Small intestine (tissue), 7 donors: ENCODE data around the gene TRPV4. TPM values are rescaled to one million over a fixed set of nuclear protein-coding genes. Genes with fewer than 3 reads are reported as not detected.

ENCODE experiments used
- DNase-seq, 2 donors: peaks; one replicate each; pipeline versions ENCODE4 v3.0.0 to v3.0.0-alpha.2; 2013
- FAIRE-seq: peaks from 2 replicates; lab custom pipeline; 2012; peaks lifted over from hg19 to GRCh38; lab: Jason Lieb, UNC
- H3K27ac ChIP-seq, 3 donors: one replicate each; pipeline ENCODE4 v1.5.1; 2013; ENCODE audit warnings: low read length in 2 of 3, mild to moderate bottlenecking in 2 of 3, control low read depth in 1 of 3, inconsistent platforms in 1 of 3, low read depth in 1 of 3, moderate library complexity in 1 of 3
- H3K27me3 ChIP-seq, 3 donors: one replicate each; pipeline ENCODE4 v1.6.1; 2013; ENCODE audit warnings: low read length in 3 of 3, inconsistent platforms in 1 of 3; ENCODE audit not compliant: control insufficient read depth in 3 of 3, insufficient read depth in 3 of 3
- H3K36me3 ChIP-seq, 3 donors: one replicate each; pipeline ENCODE4 v1.6.1; 2013; ENCODE audit warnings: low read length in 3 of 3, inconsistent platforms in 1 of 3, low read depth in 1 of 3, mild to moderate bottlenecking in 1 of 3, moderate library complexity in 1 of 3; ENCODE audit not compliant: control insufficient read depth in 3 of 3, insufficient read depth in 2 of 3
- H3K4me1 ChIP-seq, 3 donors: one replicate each; pipeline ENCODE4 v1.6.1; 2013; ENCODE audit warnings: low read length in 2 of 3, inconsistent platforms in 1 of 3, low read depth in 1 of 3, mild to moderate bottlenecking in 1 of 3, moderate library complexity in 1 of 3; ENCODE audit not compliant: control insufficient read depth in 3 of 3, insufficient read depth in 2 of 3
- H3K4me3 ChIP-seq, 3 donors: one replicate each; pipeline ENCODE4 v1.5.1; 2013; ENCODE audit warnings: low read length in 3 of 3, control low read depth in 1 of 3, inconsistent platforms in 1 of 3, low read depth in 1 of 3, mild to moderate bottlenecking in 1 of 3, moderate library complexity in 1 of 3
- H3K9me3 ChIP-seq, 2 donors: one replicate each; pipeline ENCODE4 v1.6.1; 2013; ENCODE audit warnings: low read depth in 1 of 2, low read length in 1 of 2; ENCODE audit not compliant: control insufficient read depth in 2 of 2, insufficient read depth in 1 of 2
- WGBS, 3 donors: extraction: QIAGEN DNeasy Blood & Tissue Kit; methylation state at CpG; one replicate each; pipeline ENCODE4 v1.1.7; 2013; 5-methylcytosine and 5-hydroxymethylcytosine counted together
- polyA plus RNA-seq, 4 donors: library from polyadenylated mRNA; stranded (reverse) in 3 of 4; unstranded in 1 of 4; fragments of 200-250 nt in 3 of 4; fragments of 120-200 nt in 1 of 4; gene quantifications; one replicate each; pipeline versions ENCODE4 v1.2.1 to v1.2.3, GENCODE V29; 2013
- donor health status: healthy with polysubstance abuse.
- donor health status: control.
- donor health status: control.
- donor health status: Bipolar disorder and iron deficiency.
- donor health status: healthy.

The TRPV4 gene
- polyA plus RNA-seq, 4 donors: 0.39 to 2.2 TPM; not detected in 2

DNA sequence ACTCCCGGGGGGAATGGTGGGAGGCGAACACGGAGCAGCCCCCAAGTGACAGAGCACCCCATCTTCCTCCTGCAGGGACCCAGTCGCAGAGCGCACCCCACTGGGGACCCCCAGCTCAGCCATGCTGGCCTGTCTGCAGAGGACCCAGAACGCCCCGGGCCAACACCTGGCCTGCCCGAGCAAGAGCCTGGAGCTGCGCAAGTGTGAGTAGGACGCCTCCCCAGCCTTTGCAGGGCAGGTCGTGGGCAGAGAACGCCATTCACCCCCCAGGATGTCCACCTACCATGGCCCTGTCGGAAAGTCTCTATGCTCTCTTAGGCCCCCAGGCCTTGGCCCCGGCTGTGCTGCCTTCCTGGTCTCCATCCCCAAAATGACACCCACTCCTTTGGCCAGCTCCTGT is 89.2 kb downstream of the TRPV4 start:
- Histone ChIP-seq H3K36me3 (peaks cover 0 to 11% (median 0%) of the 10 kb centered on the region in 3 donors), H3K27ac (no peak overlapping the region), H3K4me1 (peaks cover 0 to 44% (median 2%) of the 10 kb centered on the region in 3 donors), H3K4me3 (no peak overlapping the region), H3K27me3 (no peaks in the 10 kb centered on the region), H3K9me3 (no peaks in the 10 kb centered on the region)
- FAIRE-seq (no peak), DNase-seq (no peak)
- 91 to 94% (median 91%) methylated on average over 14 of the region's 14 CpGs for WGBS, 3 donors

DNA sequence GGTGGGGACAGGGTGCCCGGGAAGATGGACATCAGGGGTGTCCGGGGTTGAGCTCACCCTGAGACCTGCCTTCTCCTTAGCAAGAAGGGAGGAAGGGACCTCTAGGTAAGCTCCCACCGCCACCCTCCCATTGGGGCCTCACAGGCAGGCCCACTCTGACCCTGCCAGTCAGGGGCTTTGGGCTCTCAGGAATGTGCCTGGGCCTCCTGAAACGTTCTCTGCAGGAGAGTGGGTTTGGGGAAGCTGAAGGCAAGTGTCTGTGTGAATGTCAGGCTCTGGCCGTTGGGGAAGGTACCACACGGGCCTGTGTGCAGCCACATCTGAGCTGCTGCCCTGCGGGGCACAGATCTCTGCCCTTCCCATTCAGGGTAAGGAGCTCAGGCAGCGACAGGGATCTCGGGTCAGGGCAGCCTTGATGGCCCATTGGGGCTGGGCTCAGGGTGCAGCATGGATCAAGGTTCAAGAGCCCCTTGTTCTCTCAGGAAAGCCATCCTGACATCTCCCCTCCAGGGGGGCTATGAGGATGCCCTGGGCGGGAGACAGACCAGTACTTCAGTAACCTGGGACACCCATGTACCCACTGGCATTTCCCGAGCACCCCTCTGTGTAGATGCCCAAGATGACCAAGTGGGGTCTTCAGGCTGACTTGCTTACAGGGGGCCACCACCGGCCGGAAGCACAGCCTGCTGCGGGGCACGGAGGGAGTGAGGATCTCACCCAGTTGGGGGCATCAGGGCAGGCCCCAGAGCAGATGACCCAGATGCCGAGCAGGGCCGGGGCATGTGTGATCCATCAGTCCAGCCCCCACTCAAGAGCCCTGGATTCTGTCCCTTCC is 89.9 kb downstream of the TRPV4 start:
- DNase-seq: no peak
- Histone ChIP-seq H3K36me3 (peaks cover 0 to 11% (median 0%) of the 10 kb centered on the region in 3 donors), H3K27ac (no peak overlapping the region), H3K4me1 (peaks cover 0 to 51% (median 3%) of the 10 kb centered on the region in 3 donors), H3K4me3 (no peak overlapping the region), H3K27me3 (no peaks in the 10 kb centered on the region), H3K9me3 (no peaks in the 10 kb centered on the region)
- no peak for FAIRE-seq
- 74 to 87% (median 83%) methylated on average over 17 of the region's 17 CpGs for WGBS, 3 donors

DNA sequence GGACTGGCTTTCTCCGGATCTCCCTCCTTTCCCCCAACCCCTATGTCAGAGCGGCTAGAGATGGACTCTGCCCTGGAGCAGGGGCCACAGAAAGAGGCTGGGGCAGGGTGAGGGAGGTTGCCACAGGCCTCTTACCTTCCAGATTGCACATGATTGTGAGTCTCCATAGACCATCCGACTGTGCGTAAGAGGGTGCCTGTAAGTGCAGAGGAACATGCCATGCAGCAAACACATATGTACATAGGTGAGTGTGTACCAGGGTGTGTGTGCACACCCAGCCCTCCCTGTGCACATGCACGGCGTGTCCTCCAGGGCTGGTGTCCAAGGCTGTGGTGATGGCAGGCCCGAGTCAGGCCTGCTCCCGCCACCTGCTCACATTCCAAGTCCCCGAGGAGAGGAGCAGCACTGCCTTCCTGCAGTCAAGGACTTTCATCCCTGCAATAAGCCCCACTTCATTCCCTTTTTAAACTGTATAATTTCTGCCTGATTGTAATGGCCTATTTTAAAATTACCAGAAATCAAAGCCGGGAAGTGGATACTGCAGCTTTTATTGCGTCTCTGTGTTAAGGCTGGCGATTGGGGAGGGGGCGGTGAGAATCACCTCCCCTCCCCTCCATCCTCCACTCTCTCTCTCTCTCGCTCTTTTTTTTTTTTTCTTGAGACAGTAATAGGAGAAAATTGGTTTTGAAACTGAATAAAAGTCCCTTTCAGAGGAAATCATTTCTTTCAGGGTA is 91.1 kb downstream of the TRPV4 start:
- FAIRE-seq (no peak), DNase-seq (peak; percentile 53 to 79)
- WGBS, 3 donors: 28 to 68% (median 48%) methylated on average over 14 of the region's 14 CpGs
- Histone ChIP-seq H3K4me3 (no peak overlapping the region), H3K27me3 (no peaks in the 10 kb centered on the region), H3K4me1 (peaks cover 0 to 63% (median 11%) of the 10 kb centered on the region in 3 donors), H3K36me3 (peaks cover 0 to 11% (median 0%) of the 10 kb centered on the region in 3 donors), H3K27ac (peak overlapping the region in 1 of 3 donors; percentile 16), H3K9me3 (no peaks in the 10 kb centered on the region)

DNA sequence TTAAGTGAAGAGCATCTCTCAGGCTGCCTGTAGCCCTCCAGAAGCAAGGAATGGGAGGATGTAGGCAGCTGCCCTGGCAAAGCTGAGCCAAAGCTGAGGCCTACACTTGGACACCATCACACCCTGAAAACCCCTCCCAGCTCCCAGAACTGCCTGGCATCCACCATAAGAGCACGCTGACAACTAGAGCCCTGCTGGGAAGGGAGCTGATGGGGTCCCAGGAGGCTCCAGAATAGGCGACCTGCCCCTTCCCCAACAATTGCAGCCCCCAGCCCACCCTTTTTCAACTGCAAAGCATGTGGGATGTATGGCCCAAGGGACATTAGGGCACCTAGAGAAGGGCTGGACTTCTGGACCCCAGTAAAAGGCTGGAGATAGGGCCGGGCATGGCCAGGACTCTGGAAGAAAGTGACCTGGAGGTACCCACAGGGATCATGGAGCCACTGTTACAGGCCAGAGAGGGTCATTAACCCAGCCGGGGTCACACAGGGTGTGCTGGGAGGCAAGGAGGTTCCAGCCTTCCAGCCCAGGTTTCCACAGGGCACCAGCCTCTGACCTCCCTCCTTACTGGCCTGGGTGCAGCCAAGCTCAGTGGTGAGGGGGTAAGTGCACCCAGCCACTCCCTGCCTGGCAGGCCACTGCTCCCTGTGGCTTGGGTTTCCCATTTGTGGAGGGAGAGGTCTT is 91.8 kb downstream of the TRPV4 start:
- Histone ChIP-seq H3K27me3 (no peaks in the 10 kb centered on the region), H3K9me3 (no peaks in the 10 kb centered on the region), H3K4me1 (peaks cover 0 to 70% (median 13%) of the 10 kb centered on the region in 3 donors), H3K4me3 (no peak overlapping the region), H3K27ac (peak overlapping the region in 1 of 3 donors; percentile 16), H3K36me3 (peaks cover 0 to 11% (median 0%) of the 10 kb centered on the region in 3 donors)
- FAIRE-seq: no peak
- no peak for DNase-seq
- 42 to 70% (median 66%) methylated on average over 4 of the region's 4 CpGs for WGBS, 3 donors

DNA sequence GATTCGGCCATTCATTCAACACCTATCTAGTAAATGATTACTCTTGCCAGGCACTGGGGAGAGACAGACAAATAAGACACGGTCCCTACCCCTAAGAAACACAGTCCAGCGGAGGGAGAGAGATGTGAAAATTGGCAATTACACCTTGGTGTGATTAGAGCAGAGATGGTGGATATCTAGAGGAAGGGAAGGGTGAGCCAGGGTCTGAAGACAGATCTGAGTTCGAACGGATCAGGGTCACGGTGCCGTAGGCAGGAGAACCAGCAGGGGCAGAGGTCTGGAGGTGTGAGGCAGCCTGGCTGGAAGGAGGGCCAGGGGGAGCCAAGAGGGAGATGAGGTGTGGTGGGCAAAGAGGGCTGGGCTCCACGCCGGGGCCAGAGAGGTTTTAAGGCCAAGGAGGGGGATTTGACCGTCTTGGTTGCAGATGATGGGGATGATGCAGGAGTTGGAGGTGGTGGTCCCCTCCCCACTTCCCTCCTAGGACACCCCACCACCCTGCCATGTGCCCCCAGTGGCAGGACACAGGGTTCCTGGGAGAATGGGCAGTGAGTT is 92.4 kb downstream of the TRPV4 start:
- no peak for FAIRE-seq
- Histone ChIP-seq H3K9me3 (no peaks in the 10 kb centered on the region), H3K36me3 (peaks cover 0 to 11% (median 0%) of the 10 kb centered on the region in 3 donors), H3K27ac (no peak overlapping the region), H3K4me1 (peaks cover 0 to 77% (median 14%) of the 10 kb centered on the region in 3 donors), H3K27me3 (no peaks in the 10 kb centered on the region), H3K4me3 (no peak overlapping the region)
- DNase-seq: no peak
- WGBS, 3 donors: 45 to 75% (median 55%) methylated on average over 10 of the region's 10 CpGs

DNA sequence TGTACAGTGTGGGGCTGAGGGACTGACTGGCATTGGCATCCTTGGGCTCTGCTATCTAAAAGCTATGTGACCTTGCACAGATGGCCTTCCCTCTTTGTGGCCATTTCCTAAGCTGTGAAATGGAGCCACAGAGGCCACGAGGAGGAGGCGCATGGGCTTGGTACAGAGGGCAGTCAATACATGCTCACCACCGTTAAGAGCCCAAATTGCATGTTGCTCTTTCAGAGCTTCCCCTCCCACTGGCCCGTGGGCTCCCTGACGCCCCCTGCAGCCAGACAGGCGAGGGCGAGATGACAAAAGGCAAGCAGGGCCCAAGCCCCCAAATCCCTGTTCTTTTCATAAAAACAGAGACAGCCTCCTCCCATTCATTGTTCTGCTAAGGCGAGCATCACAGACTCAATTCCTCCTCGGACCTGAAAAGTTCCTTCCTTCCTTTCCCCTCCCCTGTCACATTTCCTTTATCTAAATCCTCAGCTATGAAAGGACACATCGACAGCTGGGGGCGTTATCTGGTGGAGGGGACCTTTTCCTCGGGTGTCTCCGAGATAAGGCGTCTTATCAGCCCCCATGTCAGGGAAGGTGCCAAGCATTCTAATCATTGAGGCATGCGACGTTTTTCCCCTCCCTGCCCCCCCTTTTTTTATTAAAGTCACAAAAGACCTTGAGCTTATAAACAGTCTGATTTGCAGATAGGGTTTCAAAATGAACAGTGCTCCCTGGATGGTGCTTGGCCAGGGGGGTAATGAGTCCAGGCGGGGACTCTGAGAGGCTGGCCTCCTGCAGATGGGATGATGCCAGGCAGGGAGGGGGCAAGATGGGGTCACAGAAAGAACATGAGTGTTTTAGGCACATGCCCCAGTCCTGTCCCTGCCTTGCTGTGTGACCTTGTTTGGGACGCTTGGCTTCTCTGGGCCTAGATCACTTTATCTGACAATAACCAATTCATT is 93.2 kb downstream of the TRPV4 start:
- FAIRE-seq (no peak), DNase-seq (peak in 1 of 2 donors; percentile 49)
- Histone ChIP-seq H3K9me3 (no peaks in the 10 kb centered on the region), H3K36me3 (peaks cover 0 to 11% (median 0%) of the 10 kb centered on the region in 3 donors), H3K27me3 (no peaks in the 10 kb centered on the region), H3K4me3 (no peak overlapping the region), H3K4me1 (peaks cover 1 to 81% (median 15%) of the 10 kb centered on the region in 3 donors), H3K27ac (no peak overlapping the region)
- 10 to 33% (median 19%) methylated on average over 18 of the region's 18 CpGs for WGBS, 3 donors

DNA sequence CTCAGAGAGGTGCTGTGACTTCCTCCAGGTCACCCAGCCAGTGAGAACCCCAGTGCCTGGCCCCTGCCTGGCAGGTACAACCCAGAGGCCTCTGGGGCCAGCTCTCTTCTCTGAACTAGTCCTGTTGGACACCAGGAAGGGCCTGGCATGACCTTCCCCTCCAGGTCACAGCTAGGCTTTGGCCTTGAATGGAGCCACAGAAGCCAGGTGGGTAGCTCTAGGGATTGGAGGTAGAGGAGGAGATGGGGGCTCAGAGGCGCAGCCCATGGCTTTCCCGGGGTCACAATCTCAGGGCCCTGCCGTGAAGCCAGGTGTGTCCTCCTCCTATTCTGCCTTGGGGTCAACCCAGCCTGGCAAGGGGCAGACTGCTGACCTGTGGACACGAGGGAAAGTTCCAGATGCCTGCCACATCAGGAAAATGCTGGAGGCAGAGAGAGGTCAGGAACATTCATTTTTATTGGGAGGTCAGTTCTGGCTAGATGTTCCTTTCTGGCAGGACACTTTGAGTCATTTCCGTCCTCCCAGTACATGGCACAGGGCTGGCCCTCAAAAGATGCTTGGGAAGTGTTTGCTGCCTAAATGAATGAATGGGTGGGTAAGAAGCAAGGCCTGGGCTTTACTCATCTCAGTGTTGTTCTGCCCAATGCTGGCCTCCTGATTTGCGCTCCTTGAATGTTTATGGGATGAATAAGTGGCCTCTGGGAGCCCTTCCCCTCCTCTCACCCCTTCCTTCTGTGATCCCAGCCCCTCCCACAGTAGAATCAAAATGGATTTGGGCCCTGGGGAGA is 94.1 kb downstream of the TRPV4 start:
- FAIRE-seq (no peak), DNase-seq (no peak)
- H3K27ac ChIP-seq: no peak overlapping the region
- no peaks in the 10 kb centered on the region for H3K27me3 ChIP-seq
- 66 to 83% (median 79%) methylated on average over 6 of the region's 6 CpGs for WGBS, 3 donors
- H3K4me3 ChIP-seq: no peak overlapping the region
- H3K9me3 ChIP-seq: no peaks in the 10 kb centered on the region
- peaks cover 0 to 7% (median 0%) of the 10 kb centered on the region in 3 donors for H3K36me3 ChIP-seq
- H3K4me1 ChIP-seq: peaks cover 3 to 86% (median 15%) of the 10 kb centered on the region in 3 donors
